BLaER1 (cell line): ENCODE data around the gene PLCD4.
A peak's percentile ranks its signal among the peaks of the same experiment; 100 is the strongest.

ENCODE experiments used
- H3K27ac ChIP-seq: shearing (Covaris generic); formaldehyde crosslinking; 2 replicates; pipeline ENCODE4 v1.8.1; 2022
- H3K27me3 ChIP-seq: shearing (Covaris generic); formaldehyde crosslinking; 2 replicates; pipeline ENCODE4 v1.8.1; 2022
- H3K36me3 ChIP-seq: shearing (Covaris generic); formaldehyde crosslinking; 2 replicates; pipeline ENCODE4 v1.8.1; 2022
- H3K4me1 ChIP-seq: shearing (Covaris generic); formaldehyde crosslinking; 2 replicates; pipeline ENCODE4 v1.8.1; 2022
- H3K4me2 ChIP-seq: shearing (Covaris generic); formaldehyde crosslinking; 2 replicates; pipeline ENCODE4 v1.8.1; 2022
- H3K4me3 ChIP-seq: shearing (Covaris generic); formaldehyde crosslinking; 2 replicates; pipeline ENCODE4 v1.8.1; 2022
- H3K9ac ChIP-seq: shearing (Covaris generic); formaldehyde crosslinking; 2 replicates; pipeline ENCODE4 v1.8.1; 2022
- H3K9me3 ChIP-seq: shearing (Covaris generic); formaldehyde crosslinking; 2 replicates; pipeline ENCODE4 v1.8.1; 2022
- H4K20me1 ChIP-seq: shearing (Covaris generic); formaldehyde crosslinking; 2 replicates; pipeline ENCODE4 v1.8.1; 2022
- Cebpa-rat ChIP-seq: shearing (Covaris generic); IDR thresholded peaks from 2 replicates; pipeline ENCODE4 v1.8.1; 2022

Gene PLCD4

DNA sequence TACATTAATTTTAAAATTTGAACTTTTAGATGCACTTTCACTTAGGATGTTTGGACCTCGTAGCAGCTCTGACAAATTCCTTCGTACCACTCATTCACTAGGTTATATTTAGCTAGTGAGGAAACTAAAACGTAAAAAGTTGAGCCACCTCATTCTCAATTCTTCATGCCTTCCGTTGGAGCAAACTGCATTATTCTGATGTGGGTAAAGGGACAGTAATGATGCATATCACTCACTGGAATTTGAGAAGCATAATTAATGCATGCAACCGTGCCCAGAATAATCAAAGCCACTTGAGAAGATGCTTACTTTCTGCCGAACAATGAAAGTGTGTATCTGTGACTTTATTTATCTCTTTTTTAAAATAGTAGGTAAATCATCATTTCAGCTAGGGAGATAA lies 36.8 kb upstream of the PLCD4 start:
- H3K27ac ChIP-seq, result no peak overlapping the region
- TF ChIP-seq Cebpa-rat, result no peak
- H3K27me3 ChIP-seq, result no peaks in the 10 kb centered on the region
- H3K4me2 ChIP-seq, result peak overlapping the region; percentile 91
- peak overlapping the region; percentile 94; the same call in 1 of the 2 replicates for H3K4me3 ChIP-seq
- H3K9me3 ChIP-seq, result no peaks in the 10 kb centered on the region
- H3K9ac ChIP-seq, result peak overlapping the region; percentile 97
- H3K4me1 ChIP-seq, result peaks cover 40% of the 10 kb centered on the region
- H3K36me3 ChIP-seq, result peaks cover 53% of the 10 kb centered on the region
- peaks cover 82% of the 10 kb centered on the region for H4K20me1 ChIP-seq

DNA sequence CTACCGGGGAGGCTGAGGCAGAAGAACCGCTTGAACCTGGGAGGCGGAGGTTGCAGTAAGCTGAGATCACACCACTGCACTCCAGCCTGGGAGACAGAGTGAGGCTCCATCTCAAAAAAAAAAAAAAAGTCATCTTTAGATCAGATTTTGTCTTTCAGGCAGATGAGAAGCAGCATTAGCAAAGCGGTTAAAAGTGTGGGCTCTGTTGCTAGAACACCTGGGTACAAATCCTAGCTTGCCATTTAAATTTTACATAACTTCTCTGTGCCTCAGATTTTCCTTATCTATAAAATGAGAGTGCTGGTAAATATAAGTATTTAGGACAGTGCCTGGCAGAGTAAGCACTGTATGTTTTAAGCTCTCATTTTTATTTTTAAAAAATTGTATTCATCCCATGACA lies 30.8 kb upstream of the PLCD4 start:
- Histone ChIP-seq H3K36me3 (peaks cover 86% of the 10 kb centered on the region), H3K27me3 (no peaks in the 10 kb centered on the region), H3K27ac (no peak overlapping the region), H3K4me1 (no peaks in the 10 kb centered on the region; the same call in 1 of the 2 replicates), H3K4me3 (no peak overlapping the region), H3K9me3 (no peaks in the 10 kb centered on the region), H4K20me1 (peaks cover 100% of the 10 kb centered on the region), H3K4me2 (no peak overlapping the region), H3K9ac (no peak overlapping the region)
- no peak for TF ChIP-seq Cebpa-rat

DNA sequence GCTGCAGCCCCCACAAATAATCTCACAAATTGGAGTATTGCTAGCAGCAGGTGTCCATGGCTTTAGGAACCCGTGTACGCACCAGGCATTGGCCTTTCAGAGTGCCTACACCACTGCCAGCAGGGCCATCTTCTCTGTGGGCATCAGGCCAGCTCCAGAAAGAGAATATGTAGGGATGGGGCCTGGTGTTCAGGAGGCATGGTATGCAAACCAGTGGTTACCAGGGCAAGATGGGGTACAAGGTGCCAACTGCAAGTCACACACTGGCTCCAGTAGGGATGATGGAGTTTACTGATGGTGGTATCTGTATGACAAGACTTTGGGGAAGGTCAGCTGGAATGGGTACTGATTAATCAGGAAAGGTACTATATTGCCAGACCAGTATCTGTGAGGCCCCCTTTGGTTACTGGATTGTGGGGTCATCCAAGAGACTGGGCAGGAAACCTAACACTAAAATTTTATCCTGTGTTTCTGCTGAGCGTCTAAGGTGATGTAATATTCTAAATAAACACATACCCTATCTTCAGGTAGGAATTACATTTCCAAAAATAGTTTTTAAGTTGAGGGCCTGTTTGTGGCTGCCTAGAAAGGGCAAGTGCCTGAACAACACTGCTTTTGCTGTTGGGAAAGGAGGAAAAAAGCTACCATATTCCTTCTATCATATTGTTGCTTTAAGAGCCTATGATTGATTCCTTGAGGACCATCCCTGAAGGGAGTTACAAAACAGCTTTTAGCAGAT lies 30.0 kb upstream of the PLCD4 start:
- Histone ChIP-seq H3K9me3 (no peaks in the 10 kb centered on the region), H3K4me2 (no peak overlapping the region), H3K27ac (no peak overlapping the region), H3K36me3 (peaks cover 86% of the 10 kb centered on the region), H3K4me3 (no peak overlapping the region), H3K9ac (no peak overlapping the region), H3K4me1 (no peaks in the 10 kb centered on the region), H3K27me3 (no peaks in the 10 kb centered on the region), H4K20me1 (peaks cover 99% of the 10 kb centered on the region)
- no peak for TF ChIP-seq Cebpa-rat

DNA sequence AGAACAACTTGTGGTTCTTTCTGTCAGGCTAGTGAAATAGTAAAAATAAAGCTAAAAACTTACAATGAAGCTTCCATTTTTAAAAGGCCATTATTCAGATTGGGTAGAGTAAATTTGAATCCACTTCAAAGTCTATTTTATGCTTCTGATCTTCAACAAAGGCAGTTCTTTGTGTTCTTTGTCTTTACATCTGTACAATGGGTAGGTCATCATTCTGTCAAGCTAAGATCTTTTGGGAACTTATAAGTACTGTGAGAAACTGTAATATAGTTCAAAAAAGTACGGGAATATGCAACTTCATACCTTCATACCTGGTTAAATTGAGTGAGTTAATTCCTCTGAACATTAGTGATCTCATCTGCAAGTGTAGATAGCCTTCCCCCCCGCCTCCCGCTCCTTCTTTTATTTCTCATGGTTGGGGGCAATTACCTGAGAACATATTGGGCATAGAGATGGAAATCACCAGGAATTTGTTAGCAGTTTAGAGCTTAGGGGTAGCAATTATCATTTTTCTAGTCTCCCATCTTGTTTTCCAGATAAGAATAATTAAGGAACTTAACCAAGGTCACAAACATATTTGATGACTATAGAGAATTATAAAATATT lies 29.3 kb upstream of the PLCD4 start:
- Histone ChIP-seq H3K9ac (no peak overlapping the region), H3K27ac (no peak overlapping the region)

DNA sequence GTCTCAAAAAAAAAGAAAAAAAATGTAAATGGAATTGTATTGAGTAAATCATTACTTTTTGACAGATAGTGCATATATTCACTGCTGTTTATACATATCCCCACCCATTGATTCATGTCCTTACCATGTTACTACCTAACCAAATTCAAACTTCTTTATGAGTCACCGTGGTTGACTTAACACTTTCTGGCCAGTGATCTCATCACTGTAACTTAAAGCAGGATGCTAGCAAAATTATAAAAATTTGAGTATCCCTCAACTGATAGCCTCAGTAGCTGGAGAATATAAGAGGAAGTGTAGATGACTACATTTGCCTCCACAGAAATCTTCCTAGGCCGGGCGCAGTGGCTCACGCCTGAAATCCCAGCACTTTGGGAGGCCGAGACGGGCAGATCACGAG lies 25.6 kb upstream of the PLCD4 start:
- no peaks in the 10 kb centered on the region for H3K27me3 ChIP-seq
- peaks cover 92% of the 10 kb centered on the region for H4K20me1 ChIP-seq
- no peak for TF ChIP-seq Cebpa-rat
- peaks cover 7% of the 10 kb centered on the region; the same call in 1 of the 2 replicates for H3K4me1 ChIP-seq
- no peak overlapping the region for H3K9ac ChIP-seq
- no peak overlapping the region for H3K4me3 ChIP-seq
- no peaks in the 10 kb centered on the region for H3K9me3 ChIP-seq
- no peak overlapping the region for H3K27ac ChIP-seq
- H3K4me2 ChIP-seq, result no peak overlapping the region
- H3K36me3 ChIP-seq, result peaks cover 88% of the 10 kb centered on the region

More for the DNA sequence above, 29.3 kb upstream of the PLCD4 start:
- Histone ChIP-seq H3K36me3 (peaks cover 86% of the 10 kb centered on the region), H3K4me1 (no peaks in the 10 kb centered on the region), H3K27me3 (no peaks in the 10 kb centered on the region), H3K4me2 (no peak overlapping the region), H4K20me1 (peaks cover 99% of the 10 kb centered on the region), H3K9me3 (no peaks in the 10 kb centered on the region), H3K4me3 (no peak overlapping the region)
- TF ChIP-seq Cebpa-rat, result no peak

DNA sequence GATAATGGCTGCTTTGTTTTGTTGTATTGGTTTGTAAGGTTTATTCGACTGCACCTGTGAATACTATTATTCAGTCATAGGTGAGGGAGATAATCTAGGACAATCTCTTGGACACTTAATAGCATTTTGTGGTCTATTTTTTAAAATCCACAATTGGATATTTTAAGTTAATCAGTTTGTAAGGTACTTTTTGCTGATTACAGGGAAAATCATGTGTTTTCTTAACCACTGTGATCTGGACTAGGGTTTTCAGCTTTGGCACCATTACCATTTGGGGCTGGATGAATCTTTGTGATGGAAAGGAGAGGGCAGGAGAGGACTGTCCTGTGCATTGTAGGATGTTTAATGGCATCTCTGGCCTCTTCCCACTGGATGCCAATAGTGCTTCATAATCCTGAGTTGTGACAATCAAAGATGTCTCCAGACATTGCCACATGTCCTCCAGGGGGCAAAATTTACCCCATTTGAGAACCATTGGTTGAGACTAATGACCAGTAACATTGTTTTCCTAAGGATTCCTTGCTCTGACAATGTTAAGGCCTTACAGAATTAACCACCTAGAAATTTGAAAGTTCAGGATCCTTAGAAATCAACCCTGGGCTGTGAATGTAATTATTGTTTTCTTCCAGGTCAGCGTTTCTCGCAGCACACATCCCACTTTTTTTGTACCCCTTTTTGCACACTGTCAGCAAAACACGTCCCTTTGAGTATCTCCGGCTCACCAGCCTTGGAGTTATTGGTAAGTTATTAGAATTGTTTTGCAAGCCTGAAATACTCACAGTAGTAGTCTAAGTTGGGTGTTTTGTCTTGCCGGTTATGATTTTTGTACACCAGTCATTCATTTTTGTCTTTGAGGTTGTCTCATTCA lies 23.5 kb upstream of the PLCD4 start:
- no peak for TF ChIP-seq Cebpa-rat
- no peak overlapping the region for H3K4me3 ChIP-seq
- H3K9me3 ChIP-seq, result no peaks in the 10 kb centered on the region
- no peak overlapping the region for H3K4me2 ChIP-seq
- H3K36me3 ChIP-seq, result peaks cover 99% of the 10 kb centered on the region
- H4K20me1 ChIP-seq, result peaks cover 71% of the 10 kb centered on the region
- peaks cover 7% of the 10 kb centered on the region; the same call in 1 of the 2 replicates for H3K4me1 ChIP-seq
- no peak overlapping the region for H3K27ac ChIP-seq
- no peak overlapping the region for H3K9ac ChIP-seq
- H3K27me3 ChIP-seq, result no peaks in the 10 kb centered on the region

DNA sequence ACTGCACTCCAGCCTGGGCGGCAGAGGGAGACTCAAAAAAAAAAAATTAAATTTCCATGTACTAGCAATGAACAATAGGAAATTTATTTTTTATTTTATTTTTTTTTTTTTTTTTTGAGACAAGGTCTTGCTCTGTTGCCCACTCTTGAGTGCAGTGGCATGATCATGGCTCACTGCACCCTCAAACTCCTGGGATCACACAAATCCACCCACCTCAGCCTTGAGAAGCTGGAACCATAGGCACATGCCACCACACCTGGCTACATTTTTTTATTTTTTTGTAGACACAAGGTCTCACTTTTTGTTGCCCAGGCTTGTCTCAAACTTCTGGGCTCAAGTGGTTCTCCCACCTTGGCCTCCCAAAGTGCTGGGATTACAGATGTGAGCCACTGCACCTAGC lies 22.2 kb upstream of the PLCD4 start:
- Histone ChIP-seq H3K27ac (no peak overlapping the region), H3K4me2 (no peak overlapping the region), H3K4me3 (no peak overlapping the region), H3K4me1 (peaks cover 7% of the 10 kb centered on the region; the same call in 1 of the 2 replicates), H3K9ac (no peak overlapping the region), H4K20me1 (peaks cover 64% of the 10 kb centered on the region), H3K36me3 (peaks cover 99% of the 10 kb centered on the region), H3K9me3 (no peaks in the 10 kb centered on the region), H3K27me3 (no peaks in the 10 kb centered on the region)
- no peak for TF ChIP-seq Cebpa-rat

DNA sequence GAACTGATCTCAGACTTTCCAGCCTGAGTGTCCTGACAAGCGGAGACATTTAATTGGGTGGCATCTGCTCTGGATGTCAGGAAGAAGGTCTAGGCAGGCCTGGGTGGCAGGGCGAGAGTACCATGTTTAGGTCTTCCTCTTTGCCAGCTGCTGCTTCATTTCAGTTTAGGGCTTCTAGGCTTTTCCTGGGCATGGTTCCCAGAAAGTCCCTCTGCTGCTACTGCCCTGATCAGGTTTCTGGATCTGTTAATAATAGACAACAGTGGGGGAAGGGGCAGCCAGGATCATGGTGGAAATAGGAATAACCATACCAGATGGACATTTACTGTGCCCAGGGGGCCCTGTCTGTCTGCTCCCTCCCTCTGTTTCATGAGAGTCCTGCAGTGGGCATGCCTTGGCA lies 2.3 kb upstream of the PLCD4 start:
- Histone ChIP-seq H3K9ac (no peak overlapping the region), H3K4me3 (no peak overlapping the region), H3K4me2 (no peak overlapping the region), H3K27me3 (no peaks in the 10 kb centered on the region), H3K27ac (no peak overlapping the region), H3K4me1 (no peaks in the 10 kb centered on the region), H3K9me3 (no peaks in the 10 kb centered on the region), H3K36me3 (no peaks in the 10 kb centered on the region), H4K20me1 (no peaks in the 10 kb centered on the region)
- no peak for TF ChIP-seq Cebpa-rat

DNA sequence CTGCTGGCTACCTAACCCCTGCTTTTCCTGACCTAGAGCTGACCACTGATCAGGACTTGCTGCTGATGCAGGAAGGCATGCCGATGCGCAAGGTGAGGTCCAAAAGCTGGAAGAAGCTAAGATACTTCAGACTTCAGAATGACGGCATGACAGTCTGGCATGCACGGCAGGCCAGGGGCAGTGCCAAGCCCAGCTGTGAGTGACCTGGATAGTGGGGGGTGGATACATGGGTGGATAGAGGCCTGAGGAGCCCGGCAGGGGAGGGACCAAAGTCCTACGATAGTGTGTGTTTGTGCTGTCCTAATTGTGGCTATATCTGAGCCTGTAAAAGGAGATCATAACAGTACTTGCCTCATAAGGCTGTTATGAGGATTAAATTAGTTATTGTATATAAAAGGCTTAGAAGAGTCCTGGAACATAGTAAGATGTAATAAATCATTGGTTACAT lies 8.2 kb downstream of the PLCD4 start:
- H3K9me3 ChIP-seq, result no peaks in the 10 kb centered on the region
- TF ChIP-seq Cebpa-rat, result no peak
- no peaks in the 10 kb centered on the region for H3K36me3 ChIP-seq
- no peak overlapping the region for H3K4me2 ChIP-seq
- no peaks in the 10 kb centered on the region for H4K20me1 ChIP-seq
- H3K27me3 ChIP-seq, result no peaks in the 10 kb centered on the region
- H3K9ac ChIP-seq, result no peak overlapping the region
- no peak overlapping the region for H3K4me3 ChIP-seq
- H3K4me1 ChIP-seq, result no peaks in the 10 kb centered on the region
- no peak overlapping the region for H3K27ac ChIP-seq
